A549 (cell line): Measurements from ENCODE around the gene PACSIN1.

ENCODE experiments used
- CTCF ChIP-seq: fragments of >200 bp; sonication (Bioruptor Twin); formaldehyde crosslinking; IDR thresholded peaks from 3 replicates; pipeline ENCODE4 v1.5.1; 2016
- USF2 ChIP-seq: fragments of 450-650 bp; IDR thresholded peaks from 2 replicates; pipeline ENCODE4 v1.6.1; 2014; ENCODE audit warnings: antibody characterized with exemption

GRCh38 chr6:34475767-34476328, 10.0 kb downstream of the PACSIN1 start:
- no peak for TF ChIP-seq USF2
- TF ChIP-seq CTCF: no peak
